ENCODE data around the gene ABCG1.

DNA sequence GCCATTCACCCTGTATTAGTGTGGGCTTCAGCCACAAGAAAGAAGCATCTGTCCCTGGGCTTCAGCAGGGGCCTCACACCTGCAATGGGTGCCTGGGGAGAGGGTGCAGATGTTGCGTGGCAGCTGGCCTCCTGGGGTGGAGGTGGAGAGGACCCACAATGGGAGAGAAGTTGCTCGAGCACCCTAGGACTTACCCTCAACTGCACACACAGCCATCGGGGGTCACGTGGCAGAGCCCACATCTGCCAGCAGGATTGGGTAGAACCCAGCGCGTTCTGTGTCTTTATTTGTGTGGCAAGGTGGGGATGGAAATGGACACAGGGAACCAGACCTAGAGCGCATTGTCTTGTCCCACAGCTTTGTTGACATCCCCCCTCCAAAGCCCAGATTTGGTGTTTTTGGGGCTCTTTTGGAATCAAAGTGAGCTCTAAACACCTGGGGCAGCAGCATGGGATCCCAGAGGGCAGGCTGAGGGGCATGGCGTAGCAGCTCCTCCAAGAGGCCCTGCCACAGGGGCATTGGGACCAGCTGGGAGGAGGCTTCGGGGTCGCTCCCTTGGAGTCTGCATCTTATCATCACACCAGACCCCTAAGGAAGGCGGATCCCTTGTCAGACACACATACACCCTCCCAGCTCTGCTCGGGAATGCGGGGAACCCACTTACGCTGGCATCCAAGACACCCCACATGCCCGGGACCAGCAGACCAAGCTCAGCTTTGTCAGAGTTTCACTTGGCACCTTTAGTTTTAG is 5.1 kb downstream of the ABCG1 start:
- TF ChIP-seq ZFP3 (CRISPR knock-in tag; IDR thresholded peaks at IDR 0.05) (no peak), ZNF8 (CRISPR knock-in tag; IDR thresholded peaks at IDR 0.05) (no peak), PPARA (CRISPR knock-in tag; IDR thresholded peaks at IDR 0.05; ENCODE audit: borderline replicate concordance) (no peak), ZFP30 (CRISPR knock-in tag; IDR thresholded peaks at IDR 0.05) (no peak), ESRRG (CRISPR knock-in tag; IDR thresholded peaks at IDR 0.05) (no peak), SNAI2 (CRISPR knock-in tag; IDR thresholded peaks at IDR 0.05) (no peak)
- TF ChIP-seq, protein P1, sequence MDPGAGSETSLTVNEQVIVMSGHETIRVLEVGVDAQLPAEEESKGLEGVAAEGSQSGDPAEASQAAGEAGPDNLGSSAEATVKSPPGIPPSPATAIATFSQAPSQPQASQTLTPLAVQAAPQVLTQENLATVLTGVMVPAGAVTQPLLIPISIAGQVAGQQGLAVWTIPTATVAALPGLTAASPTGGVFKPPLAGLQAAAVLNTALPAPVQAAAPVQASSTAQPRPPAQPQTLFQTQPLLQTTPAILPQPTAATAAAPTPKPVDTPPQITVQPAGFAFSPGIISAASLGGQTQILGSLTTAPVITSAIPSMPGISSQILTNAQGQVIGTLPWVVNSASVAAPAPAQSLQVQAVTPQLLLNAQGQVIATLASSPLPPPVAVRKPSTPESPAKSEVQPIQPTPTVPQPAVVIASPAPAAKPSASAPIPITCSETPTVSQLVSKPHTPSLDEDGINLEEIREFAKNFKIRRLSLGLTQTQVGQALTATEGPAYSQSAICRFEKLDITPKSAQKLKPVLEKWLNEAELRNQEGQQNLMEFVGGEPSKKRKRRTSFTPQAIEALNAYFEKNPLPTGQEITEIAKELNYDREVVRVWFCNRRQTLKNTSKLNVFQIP (CRISPR knock-in tag; IDR thresholded peaks at IDR 0.05; ENCODE audit: borderline replicate concordance, low read depth), result no peak

All from SK-N-SH treated with all-trans-retinoic acid at 6 μM for 48 hours (cell line).